ENCODE data around the gene FAM200B.

FAM200B gene

GRCh38 chr4:15668566-15669435, 12.8 kb upstream of the FAM200B start:
- DNase-seq (ENCODE audit: low spot score): no peak

DNA sequence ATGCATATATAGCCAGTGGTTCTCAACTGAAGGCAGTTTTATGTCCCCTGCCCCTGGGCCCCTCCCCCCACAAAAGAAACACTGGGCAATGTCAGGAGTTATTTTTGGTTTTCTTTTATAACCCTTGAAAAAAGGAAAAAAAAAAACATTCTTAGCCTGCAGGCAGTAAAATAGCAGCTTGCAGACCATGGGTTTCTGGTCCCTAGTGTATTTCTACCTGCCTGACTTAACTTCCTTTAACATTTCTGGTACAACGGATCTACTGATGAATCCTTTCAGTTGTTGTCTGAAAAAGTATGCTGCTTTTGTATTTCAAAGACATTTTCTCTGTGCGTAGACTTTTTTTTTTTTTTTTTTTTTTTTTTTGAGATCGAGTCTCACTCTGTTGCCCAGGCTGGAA, 11.1 kb upstream of the FAM200B start:
- DNase-seq (ENCODE audit: low spot score): no peak

DNA sequence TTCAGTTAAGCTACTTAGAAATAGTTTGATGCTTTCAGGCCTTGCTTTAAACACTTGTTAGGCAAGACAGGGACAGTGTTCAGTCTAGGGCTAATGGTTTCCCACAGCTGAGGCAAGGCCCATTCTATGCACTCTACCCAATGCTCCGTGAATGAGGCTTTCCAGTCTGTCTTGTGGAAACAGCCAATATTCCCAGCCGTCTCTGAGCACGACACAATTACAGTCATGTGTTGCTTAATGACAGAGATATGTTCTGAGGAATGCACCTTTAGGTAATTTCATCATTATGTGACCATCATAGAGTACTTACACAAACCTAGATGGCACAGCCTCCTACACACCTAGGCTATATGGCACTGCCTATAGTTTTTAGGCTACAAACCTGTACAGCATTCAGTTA, 9.5 kb upstream of the FAM200B start:
- DNase-seq (ENCODE audit: low spot score): no peak

DNA sequence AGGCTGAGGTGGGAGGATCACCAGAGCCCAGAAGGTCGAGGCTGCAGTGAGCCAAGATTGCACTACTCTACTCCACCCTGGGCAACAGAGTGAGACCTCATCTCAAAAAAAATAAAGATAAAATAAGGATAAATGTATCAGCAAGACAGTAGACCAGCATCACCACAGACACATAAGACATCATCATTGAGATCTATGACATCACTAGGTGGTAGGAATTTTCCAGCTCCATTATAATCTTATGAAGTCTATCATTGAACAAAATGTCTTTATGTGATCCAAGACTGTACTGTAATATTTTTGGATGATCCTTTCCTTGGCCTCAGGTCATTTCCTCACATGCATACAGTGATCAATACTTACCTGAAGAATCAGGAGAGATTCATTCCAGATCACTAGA, 8.3 kb upstream of the FAM200B start:
- DNase-seq (ENCODE audit: low spot score): no peak

- no peak for DNase-seq (ENCODE audit: low spot score)
These were observed 7.6 kb upstream of the FAM200B start for GRCh38 chr4:15674046-15674445.

GRCh38 chr4:15674926-15675325, 6.7 kb upstream of the FAM200B start:
- no peak for DNase-seq (ENCODE audit: low spot score)

GRCh38 chr4:15675356-15675755, 6.3 kb upstream of the FAM200B start:
- no peak for DNase-seq (ENCODE audit: low spot score)

GRCh38 chr4:15676039-15676438, 5.6 kb upstream of the FAM200B start:
- DNase-seq (ENCODE audit: low spot score): no peak

DNA sequence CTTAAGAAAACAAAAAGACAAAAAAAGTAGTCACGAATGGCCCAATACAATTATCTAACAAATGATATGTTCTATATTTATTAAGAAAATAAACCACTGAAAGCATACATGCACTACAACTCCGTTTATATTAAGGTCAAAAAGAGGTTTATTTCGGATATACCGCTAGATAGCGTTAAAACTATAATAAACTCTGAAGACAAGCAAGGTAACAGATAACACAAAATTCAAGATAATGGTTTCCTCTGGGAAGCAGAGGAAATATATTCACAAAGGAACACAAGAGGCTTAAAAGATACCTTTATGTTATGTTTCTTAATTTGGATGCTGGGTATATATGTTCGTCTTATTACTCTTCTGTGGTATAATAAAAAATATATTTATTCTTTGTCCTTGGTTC, 4.7 kb upstream of the FAM200B start:
- DNase-seq (ENCODE audit: low spot score): no peak

- DNase-seq (ENCODE audit: low spot score): no peak
These were observed 4.1 kb upstream of the FAM200B start for GRCh38 chr4:15677507-15677988.

DNA sequence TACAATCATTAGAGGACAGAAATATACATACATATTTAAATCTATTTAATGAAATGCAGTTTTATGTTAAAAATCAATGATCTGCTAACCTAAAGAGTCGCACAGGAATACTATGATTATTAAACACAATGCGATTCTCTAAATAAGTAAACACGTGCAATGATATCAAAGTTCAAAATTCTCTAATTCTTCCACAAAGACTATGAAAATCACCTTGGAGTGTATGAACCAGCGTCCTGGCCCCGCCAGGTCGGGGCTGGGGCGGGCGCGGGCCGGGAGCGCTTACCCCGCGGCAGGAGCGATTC, 608 bp upstream of the FAM200B start:
- no peak for DNase-seq (ENCODE audit: low spot score)

DNA sequence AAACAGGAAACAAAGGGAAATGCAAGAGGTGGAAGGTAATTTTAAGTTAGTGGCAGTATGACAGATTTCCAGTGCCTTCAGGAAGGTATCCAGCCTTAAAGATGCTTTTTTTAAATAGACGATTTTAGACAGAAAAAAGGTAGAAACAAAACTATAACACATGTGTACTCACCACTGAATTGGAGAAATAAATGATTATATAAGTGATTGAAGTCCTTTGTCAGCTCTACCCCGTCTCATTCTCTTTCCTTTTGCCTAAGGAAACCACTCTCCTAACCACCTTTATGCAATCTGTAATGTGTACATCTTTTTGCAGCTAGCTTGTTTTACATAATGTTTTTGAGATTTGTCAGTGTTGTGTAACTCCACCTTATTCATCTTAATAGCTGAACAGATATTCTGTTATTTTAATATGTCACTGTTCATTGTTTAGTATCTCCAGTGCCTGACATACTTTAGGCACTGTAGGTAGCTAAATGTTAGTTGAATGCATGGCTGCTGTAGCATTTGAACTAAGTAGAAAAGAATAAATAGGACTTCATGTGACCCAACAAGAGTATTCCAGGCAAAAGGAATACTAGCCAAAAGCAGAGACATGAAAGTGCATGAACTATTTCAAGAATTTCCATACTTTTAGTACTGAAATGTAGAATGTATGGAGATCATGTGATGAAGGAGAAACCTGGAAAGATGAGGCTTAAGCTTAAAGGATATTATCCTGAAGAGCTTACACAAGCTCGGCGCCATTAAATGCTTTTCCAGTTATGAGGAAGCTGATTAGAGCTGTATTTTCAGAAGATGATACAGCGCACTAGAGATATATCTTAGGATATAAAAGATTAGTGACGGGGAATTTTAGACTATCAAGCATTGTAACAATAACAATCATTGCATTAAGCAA, 865 bp downstream of the FAM200B start:
- DNase-seq (ENCODE audit: low spot score): no peak

DNA sequence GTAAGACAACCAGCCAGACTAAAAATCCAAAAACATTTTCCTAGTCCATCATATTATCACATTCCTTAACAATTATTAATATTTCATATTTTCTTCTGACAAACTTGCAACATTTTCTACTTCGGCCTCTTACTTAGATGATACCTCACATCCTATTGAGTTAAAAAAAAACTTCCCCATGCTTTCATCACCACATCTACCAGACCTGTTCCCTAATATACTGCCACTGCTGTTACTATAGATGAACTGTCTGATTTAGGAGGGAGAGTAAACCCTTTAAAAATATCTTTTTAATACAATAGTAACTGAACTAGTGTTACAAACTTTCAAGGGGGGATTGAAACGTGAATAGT, 1.5 kb downstream of the FAM200B start:
- no peak for DNase-seq (ENCODE audit: low spot score)

DNA sequence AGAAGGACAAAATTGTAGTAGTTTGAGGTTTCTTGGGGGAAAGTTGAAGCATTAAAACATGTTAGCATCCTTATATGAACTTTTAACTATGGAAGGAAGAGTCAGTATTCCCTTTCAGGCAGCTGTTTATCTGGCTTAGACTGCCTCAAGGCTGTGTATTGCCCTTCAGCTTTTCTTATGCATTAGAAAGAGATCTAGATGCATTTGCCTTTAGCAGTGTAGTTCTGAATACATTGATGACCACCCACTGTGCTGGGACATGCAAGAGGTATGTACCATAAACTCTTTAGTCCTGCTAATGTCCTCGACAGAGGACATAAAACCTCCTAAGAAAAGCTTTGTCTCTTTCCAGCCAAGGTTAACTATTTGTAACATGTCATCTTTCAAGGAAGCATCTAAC, 2.9 kb downstream of the FAM200B start:
- no peak for DNase-seq (ENCODE audit: low spot score)

DNA sequence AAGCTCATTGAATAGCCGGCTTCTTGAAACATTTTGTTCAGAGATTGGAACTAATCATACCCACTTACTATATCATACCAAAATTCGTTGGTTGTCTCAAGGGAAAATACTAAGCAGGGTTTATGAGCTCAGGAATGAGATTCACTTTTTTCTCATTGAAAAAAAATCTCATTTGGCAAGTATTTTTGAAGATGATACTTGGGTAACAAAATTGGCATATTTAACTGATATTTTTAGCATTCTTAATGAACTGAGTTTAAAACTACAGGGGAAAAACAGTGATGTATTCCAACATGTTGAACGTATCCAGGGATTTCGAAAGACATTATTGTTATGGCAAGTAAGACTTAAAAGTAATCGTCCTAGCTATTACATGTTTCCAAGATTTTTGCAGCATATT, 6.4 kb downstream of the FAM200B start:
- no peak for DNase-seq (ENCODE audit: low spot score)

GRCh38 chr4:15689540-15689939, 7.9 kb downstream of the FAM200B start:
- DNase-seq (ENCODE audit: low spot score): no peak

- peak; percentile 58 for DNase-seq (ENCODE audit: low spot score)
These were observed 8.6 kb downstream of the FAM200B start for GRCh38 chr4:15690020-15690809.

GRCh38 chr4:15691346-15692135, 9.9 kb downstream of the FAM200B start:
- DNase-seq (ENCODE audit: low spot score): no peak

DNA sequence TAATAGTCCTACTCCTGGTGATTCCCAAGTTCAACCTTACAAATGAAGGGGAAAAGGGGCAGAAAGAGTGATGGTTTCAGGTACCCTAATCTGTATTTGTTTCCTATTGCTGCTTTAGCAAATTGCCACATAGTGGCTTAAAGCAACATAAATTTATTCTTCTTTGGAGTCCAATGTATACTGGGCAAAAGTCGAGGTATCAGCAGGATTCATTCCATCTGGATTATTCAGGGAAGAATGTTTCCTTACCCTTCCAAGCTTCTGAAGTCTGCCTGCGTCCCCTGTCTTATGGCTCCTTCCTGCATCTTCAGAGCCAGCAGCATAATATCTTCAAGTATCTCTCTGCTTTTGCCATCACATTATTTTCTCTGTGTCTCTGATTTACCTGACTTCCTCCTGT, 11.0 kb downstream of the FAM200B start:
- DNase-seq (ENCODE audit: low spot score): no peak

DNA sequence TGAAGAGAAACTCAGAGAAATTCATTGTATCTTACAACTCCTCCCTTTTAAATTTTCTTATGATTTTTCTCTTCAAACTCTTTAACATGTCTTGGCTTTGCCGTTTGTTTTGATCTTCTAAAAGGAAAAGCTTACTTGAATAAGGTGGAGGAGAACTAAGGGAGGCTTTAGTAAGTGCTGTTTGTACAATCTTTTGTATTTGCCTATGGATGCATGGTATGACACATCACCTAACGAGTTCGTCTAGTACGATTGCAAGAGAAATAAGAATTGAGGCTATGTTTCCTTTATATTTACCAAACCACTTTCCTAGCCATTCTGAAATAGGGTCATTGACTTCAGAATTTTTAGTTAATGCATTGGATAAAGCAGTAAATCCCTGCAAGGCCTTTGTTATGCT, 12.8 kb downstream of the FAM200B start:
- DNase-seq (ENCODE audit: low spot score): no peak

- DNase-seq (ENCODE audit: low spot score): peak; percentile 55
These were observed 13.6 kb downstream of the FAM200B start for GRCh38 chr4:15695240-15695699.

- DNase-seq (ENCODE audit: low spot score): no peak
These were observed 14.1 kb downstream of the FAM200B start for GRCh38 chr4:15695729-15696128.

Data from hepatic stellate cell (primary cell).